Liver (tissue), 9 donors: ENCODE data around the gene KRTAP5-10. TPM values are rescaled to one million over a fixed set of nuclear protein-coding genes. Genes with fewer than 3 reads are reported as not detected.
"Not testable (repeated sequence)": the region's sequence is repeated elsewhere in the genome, so short reads cannot be mapped to it uniquely, and the experiment has no call there.

Source experiments
- DNase-seq: peaks from one replicate; pipeline ENCODE4 v3.0.0-alpha.2; 2017; ENCODE audit warnings: low spot score
- H3K27ac ChIP-seq, 2 donors: one replicate each; pipeline ENCODE4 v1.7.0; 2013; ENCODE audit warnings: inconsistent platforms in 2 of 2, low read length in 2 of 2, control low read depth in 1 of 2, low read depth in 1 of 2, mild to moderate bottlenecking in 1 of 2
- H3K27me3 ChIP-seq, 4 donors: one replicate each; pipeline versions ENCODE4 v1.6.1 to v1.7.0; 2013; ENCODE audit warnings: low read length in 3 of 4, inconsistent platforms in 1 of 4, mild to moderate bottlenecking in 1 of 4, moderate library complexity in 1 of 4; ENCODE audit not compliant: control insufficient read depth in 4 of 4, insufficient read depth in 4 of 4
- H3K36me3 ChIP-seq, 4 donors: one replicate each; pipeline versions ENCODE4 v1.6.1 to v1.7.0; 2013; ENCODE audit warnings: low read length in 3 of 4, mild to moderate bottlenecking in 3 of 4, low read depth in 1 of 4, moderate library complexity in 1 of 4; ENCODE audit not compliant: control insufficient read depth in 4 of 4, insufficient read depth in 3 of 4
- H3K4me1 ChIP-seq, 4 donors: one replicate each; pipeline versions ENCODE4 v1.6.1 to v1.7.0; 2013; ENCODE audit warnings: low read length in 3 of 4, mild to moderate bottlenecking in 3 of 4, moderate library complexity in 1 of 4; ENCODE audit not compliant: control insufficient read depth in 4 of 4, insufficient read depth in 4 of 4
- H3K4me3 ChIP-seq, 3 donors: one replicate each; pipeline versions ENCODE4 v1.6.1 to v1.7.0; 2013; ENCODE audit warnings: low read length in 3 of 3, control low read depth in 1 of 3, low read depth in 1 of 3, mild to moderate bottlenecking in 1 of 3
- H3K9ac ChIP-seq, 2 donors: one replicate each; pipeline ENCODE4 v1.7.0; 2013; ENCODE audit warnings: low read length in 2 of 2, mild to moderate bottlenecking in 2 of 2, moderate library complexity in 2 of 2, control low read depth in 1 of 2, low read depth in 1 of 2
- H3K9me3 ChIP-seq, 4 donors: one replicate each; pipeline versions ENCODE4 v1.6.1 to v1.7.0; 2013; ENCODE audit warnings: low read length in 3 of 4; ENCODE audit not compliant: control insufficient read depth in 4 of 4
- FOXA1 ChIP-seq: IDR thresholded peaks from 2 replicates; pipeline ENCODE4 v1.6.1; 2016; ENCODE audit warnings: antibody characterized with exemption
- GABPA ChIP-seq, 2 donors: IDR thresholded peaks in 1 of 2; conservative IDR thresholded peaks in 1 of 2; 2 replicates each; pipeline ENCODE4 v1.6.1; 2016; ENCODE audit warnings: antibody characterized with exemption in 2 of 2, mild to moderate bottlenecking in 1 of 2, moderate library complexity in 1 of 2
- HNF4A ChIP-seq, 2 donors: conservative IDR thresholded peaks; 2 replicates each; pipeline ENCODE4 v1.6.1; 2016; ENCODE audit warnings: antibody characterized with exemption in 2 of 2, mild to moderate bottlenecking in 2 of 2
- HNF4G ChIP-seq: IDR thresholded peaks from 2 replicates; pipeline ENCODE4 v1.6.1; 2016; ENCODE audit warnings: antibody characterized with exemption
- JUND ChIP-seq, 2 donors: IDR thresholded peaks; 2 replicates each; pipeline ENCODE4 v1.6.1; 2016; ENCODE audit warnings: antibody characterized with exemption in 2 of 2
- MAX ChIP-seq: IDR thresholded peaks from 2 replicates; pipeline ENCODE4 v1.6.1; 2016; ENCODE audit warnings: antibody characterized with exemption
- NR2F2 ChIP-seq: IDR thresholded peaks from 2 replicates; pipeline ENCODE4 v1.6.1; 2016; ENCODE audit warnings: antibody characterized with exemption
- TAF1 ChIP-seq: conservative IDR thresholded peaks from 2 replicates; pipeline ENCODE4 v1.6.1; 2016; ENCODE audit warnings: antibody characterized with exemption, mild to moderate bottlenecking
- YY1 ChIP-seq: IDR thresholded peaks from 2 replicates; pipeline ENCODE4 v1.6.1; 2016; ENCODE audit warnings: antibody characterized with exemption, mild to moderate bottlenecking
- WGBS: extraction: QIAGEN DNeasy Blood & Tissue Kit; methylation state at CpG from one replicate; pipeline ENCODE4 v1.1.7; 2013; 5-methylcytosine and 5-hydroxymethylcytosine counted together
- polyA plus RNA-seq, 2 donors: library from polyadenylated mRNA; stranded (reverse) in 1 of 2; unstranded in 1 of 2; fragments of 200-250 nt in 1 of 2; fragments of >200 nt in 1 of 2; fragmentation: Nextera tagmentation in 1 of 2; extraction: Ambion mirVana in 1 of 2; gene quantifications; one replicate each; pipeline versions ENCODE4 v1.2.1 to v1.2.3, GENCODE V29; 2013 to 2015
- total RNA-seq, 2 donors: library from RNA; depleted of rRNA; stranded (reverse); fragments of >200 nt; gene quantifications; one replicate each; pipeline ENCODE4 v1.2.3, GENCODE V29; 2014
- TF ChIP-seq, protein P1 (sequence below): fragments of 150-350 bp; IDR thresholded peaks from 2 replicates; pipeline ENCODE4 v1.5.1; 2017; ENCODE audit warnings: improper control_type of control experiment, low read depth, low read length; ENCODE audit not compliant: missing input control
- TF ChIP-seq, protein P2 (sequence below): IDR thresholded peaks from 2 replicates; pipeline ENCODE4 v1.6.1; 2016; ENCODE audit warnings: antibody characterized with exemption, mild to moderate bottlenecking
- TF ChIP-seq, protein P3 (sequence below): IDR thresholded peaks from 2 replicates; pipeline ENCODE4 v1.6.1; 2016; ENCODE audit warnings: antibody characterized with exemption
- TF ChIP-seq, protein P4 (sequence below): IDR thresholded peaks from 2 replicates; pipeline ENCODE4 v1.6.1; 2016; ENCODE audit warnings: antibody characterized with exemption
- donor health status: healthy.
- donor health status: healthy.
- donor health status: healthy.
- donor health status: healthy.
- donor health status: healthy.

Gene KRTAP5-10
- total and polyA plus RNA-seq, 4 donors: 0.14 TPM; not detected in 3

GRCh38 chr11:71537537-71537936 is 27.8 kb upstream of the KRTAP5-10 start:
- Histone ChIP-seq H3K36me3 (no peaks in the 10 kb centered on the region), H3K9me3 (no peaks in the 10 kb centered on the region), H3K4me3 (no peak overlapping the region), H3K4me1 (peaks cover 0 to 9% (median 5%) of the 10 kb centered on the region in 4 donors), H3K27ac (no peak overlapping the region), H3K27me3 (no peaks in the 10 kb centered on the region), H3K9ac (no peak overlapping the region)
- no peak for DNase-seq
- TF ChIP-seq, protein P1, sequence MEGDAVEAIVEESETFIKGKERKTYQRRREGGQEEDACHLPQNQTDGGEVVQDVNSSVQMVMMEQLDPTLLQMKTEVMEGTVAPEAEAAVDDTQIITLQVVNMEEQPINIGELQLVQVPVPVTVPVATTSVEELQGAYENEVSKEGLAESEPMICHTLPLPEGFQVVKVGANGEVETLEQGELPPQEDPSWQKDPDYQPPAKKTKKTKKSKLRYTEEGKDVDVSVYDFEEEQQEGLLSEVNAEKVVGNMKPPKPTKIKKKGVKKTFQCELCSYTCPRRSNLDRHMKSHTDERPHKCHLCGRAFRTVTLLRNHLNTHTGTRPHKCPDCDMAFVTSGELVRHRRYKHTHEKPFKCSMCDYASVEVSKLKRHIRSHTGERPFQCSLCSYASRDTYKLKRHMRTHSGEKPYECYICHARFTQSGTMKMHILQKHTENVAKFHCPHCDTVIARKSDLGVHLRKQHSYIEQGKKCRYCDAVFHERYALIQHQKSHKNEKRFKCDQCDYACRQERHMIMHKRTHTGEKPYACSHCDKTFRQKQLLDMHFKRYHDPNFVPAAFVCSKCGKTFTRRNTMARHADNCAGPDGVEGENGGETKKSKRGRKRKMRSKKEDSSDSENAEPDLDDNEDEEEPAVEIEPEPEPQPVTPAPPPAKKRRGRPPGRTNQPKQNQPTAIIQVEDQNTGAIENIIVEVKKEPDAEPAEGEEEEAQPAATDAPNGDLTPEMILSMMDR: no peak
- no peak for TF ChIP-seq TAF1
- no peak for TF ChIP-seq YY1
- no peak for TF ChIP-seq HNF4G
- TF ChIP-seq HNF4A (conservative IDR thresholded peaks at IDR 0.05): no peak
- no peak for TF ChIP-seq MAX
- TF ChIP-seq, protein P2, sequence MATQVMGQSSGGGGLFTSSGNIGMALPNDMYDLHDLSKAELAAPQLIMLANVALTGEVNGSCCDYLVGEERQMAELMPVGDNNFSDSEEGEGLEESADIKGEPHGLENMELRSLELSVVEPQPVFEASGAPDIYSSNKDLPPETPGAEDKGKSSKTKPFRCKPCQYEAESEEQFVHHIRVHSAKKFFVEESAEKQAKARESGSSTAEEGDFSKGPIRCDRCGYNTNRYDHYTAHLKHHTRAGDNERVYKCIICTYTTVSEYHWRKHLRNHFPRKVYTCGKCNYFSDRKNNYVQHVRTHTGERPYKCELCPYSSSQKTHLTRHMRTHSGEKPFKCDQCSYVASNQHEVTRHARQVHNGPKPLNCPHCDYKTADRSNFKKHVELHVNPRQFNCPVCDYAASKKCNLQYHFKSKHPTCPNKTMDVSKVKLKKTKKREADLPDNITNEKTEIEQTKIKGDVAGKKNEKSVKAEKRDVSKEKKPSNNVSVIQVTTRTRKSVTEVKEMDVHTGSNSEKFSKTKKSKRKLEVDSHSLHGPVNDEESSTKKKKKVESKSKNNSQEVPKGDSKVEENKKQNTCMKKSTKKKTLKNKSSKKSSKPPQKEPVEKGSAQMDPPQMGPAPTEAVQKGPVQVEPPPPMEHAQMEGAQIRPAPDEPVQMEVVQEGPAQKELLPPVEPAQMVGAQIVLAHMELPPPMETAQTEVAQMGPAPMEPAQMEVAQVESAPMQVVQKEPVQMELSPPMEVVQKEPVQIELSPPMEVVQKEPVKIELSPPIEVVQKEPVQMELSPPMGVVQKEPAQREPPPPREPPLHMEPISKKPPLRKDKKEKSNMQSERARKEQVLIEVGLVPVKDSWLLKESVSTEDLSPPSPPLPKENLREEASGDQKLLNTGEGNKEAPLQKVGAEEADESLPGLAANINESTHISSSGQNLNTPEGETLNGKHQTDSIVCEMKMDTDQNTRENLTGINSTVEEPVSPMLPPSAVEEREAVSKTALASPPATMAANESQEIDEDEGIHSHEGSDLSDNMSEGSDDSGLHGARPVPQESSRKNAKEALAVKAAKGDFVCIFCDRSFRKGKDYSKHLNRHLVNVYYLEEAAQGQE: no peak
- no peak for TF ChIP-seq FOXA1
- TF ChIP-seq, protein P3, sequence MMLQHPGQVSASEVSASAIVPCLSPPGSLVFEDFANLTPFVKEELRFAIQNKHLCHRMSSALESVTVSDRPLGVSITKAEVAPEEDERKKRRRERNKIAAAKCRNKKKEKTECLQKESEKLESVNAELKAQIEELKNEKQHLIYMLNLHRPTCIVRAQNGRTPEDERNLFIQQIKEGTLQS: no peak
- WGBS: 90% methylated on average over 9 of the region's 9 CpGs

DNA sequence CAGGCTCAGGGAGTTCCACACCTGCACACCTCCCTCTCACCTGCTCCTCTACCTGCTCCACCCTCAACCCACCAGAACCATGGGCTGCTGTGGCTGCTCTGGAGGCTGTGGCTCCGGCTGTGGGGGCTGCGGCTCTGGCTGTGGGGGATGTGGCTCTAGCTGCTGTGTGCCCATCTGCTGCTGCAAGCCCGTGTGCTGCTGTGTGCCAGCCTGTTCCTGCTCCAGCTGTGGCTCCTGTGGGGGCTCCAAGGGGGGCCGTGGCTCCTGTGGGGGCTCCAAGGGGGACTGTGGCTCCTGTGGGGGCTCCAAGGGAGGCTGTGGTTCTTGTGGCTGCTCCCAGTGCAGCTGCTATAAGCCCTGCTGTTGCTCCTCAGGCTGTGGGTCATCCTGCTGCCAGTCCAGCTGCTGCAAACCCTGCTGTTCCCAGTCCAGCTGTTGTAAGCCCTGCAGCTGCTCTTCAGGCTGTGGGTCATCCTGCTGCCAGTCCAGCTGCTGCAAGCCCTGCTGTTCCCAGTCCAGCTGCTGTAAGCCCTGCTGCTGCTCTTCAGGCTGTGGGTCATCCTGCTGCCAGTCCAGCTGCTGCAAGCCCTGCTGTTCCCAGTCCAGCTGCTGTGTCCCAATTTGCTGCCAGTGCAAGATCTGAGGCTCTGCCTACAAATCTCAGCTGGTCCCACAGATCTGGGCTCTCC is 27.2 kb upstream of the KRTAP5-10 start, which contains the start of gene KRTAP5-8:
KRTAP5-8 (plus strand) TSS at position 49 of the 689 bp plus-strand sequence; CDS start at position 80, 31 bp downstream.
- H3K4me3 ChIP-seq, H3K27me3 ChIP-seq, H3K4me1 ChIP-seq, DNase-seq, H3K36me3 ChIP-seq, H3K9ac ChIP-seq, H3K9me3 ChIP-seq, H3K27ac ChIP-seq: not testable (repeated sequence)
- WGBS: 72% methylated on average over 4 of the region's 4 CpGs

DNA sequence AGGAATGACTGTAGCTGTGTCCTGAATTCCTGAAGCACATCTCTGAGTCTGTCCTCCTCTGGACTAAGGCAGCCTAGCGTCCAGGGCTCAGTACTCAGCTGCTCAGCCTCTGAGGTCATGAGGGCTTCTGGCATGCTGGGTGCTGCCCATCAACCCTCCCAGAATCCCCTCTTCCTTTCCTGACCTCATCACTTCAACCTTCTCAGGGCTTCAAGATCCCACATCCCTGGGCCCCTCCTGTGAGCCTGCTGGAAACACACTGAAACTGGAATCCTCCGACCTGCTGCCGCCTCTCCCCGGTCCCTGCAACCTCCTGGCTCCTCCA is 26.7 kb upstream of the KRTAP5-10 start:
- DNase-seq: no peak
- 95% methylated on average over 4 of the region's 4 CpGs for WGBS
- Histone ChIP-seq H3K9ac (no peak overlapping the region), H3K27ac (no peak overlapping the region), H3K4me1 (peaks cover 0 to 9% (median 5%) of the 10 kb centered on the region in 4 donors), H3K36me3 (no peaks in the 10 kb centered on the region), H3K4me3 (no peak overlapping the region), H3K27me3 (no peaks in the 10 kb centered on the region), H3K9me3 (no peaks in the 10 kb centered on the region)
- no peak for TF ChIP-seq FOXA1
- TF ChIP-seq, protein P4, sequence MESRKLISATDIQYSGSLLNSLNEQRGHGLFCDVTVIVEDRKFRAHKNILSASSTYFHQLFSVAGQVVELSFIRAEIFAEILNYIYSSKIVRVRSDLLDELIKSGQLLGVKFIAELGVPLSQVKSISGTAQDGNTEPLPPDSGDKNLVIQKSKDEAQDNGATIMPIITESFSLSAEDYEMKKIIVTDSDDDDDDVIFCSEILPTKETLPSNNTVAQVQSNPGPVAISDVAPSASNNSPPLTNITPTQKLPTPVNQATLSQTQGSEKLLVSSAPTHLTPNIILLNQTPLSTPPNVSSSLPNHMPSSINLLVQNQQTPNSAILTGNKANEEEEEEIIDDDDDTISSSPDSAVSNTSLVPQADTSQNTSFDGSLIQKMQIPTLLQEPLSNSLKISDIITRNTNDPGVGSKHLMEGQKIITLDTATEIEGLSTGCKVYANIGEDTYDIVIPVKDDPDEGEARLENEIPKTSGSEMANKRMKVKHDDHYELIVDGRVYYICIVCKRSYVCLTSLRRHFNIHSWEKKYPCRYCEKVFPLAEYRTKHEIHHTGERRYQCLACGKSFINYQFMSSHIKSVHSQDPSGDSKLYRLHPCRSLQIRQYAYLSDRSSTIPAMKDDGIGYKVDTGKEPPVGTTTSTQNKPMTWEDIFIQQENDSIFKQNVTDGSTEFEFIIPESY: no peak
- TF ChIP-seq GABPA (IDR thresholded peaks at IDR 0.05 in 1 of 2, conservative IDR thresholded peaks at IDR 0.05 in 1 of 2): no peak
- TF ChIP-seq JUND (IDR thresholded peaks at IDR 0.05): no peak
- TF ChIP-seq NR2F2: no peak
- TF ChIP-seq, protein P1: no peak
- TF ChIP-seq TAF1: no peak
- TF ChIP-seq, protein P3: no peak
